Measurements from ENCODE around the gene SLC39A13.

The SLC39A13 gene

DNA sequence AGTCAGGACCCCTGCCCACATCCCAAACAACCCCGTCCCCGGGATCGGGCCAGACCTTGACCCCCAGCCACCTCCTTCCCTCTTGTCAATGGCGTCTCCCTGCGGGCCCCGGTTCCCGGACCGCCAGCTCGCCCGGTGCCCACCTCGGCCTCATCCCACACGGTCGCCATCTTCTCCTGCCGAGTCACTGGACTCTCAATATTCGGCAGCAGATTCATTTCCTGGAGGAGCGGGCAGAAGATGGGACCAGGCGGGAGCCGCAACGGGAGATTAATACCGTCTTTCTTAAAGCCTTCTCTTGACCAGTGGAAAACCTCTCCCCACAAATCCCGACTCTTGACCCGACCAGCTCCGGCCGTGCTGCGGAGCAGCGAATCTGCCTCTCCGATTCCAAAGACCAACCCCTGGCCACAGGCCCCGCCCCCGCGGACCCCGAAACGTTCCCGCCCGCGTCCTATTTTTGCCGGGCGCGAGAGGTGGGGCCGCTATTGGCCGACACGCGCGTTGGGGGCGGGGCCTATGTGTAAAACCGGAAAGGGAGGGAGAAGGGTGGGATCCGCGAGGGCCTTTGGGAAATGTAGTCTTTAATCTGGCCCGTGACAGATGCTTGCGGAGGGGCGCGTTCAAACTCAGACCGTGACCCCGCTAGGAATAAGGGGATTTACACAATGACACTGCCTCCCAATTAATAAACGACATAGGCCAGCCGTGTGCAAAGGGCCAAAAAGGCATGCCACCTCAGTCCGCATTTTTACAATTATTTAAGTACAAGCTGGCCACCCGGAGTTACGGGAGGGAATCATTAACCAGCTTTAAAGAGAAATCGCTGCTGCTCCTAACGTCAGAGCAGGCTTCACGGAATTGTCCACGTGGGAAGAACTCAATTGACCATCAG lies 17.9 kb downstream of the SLC39A13 start, which contains the start of gene PSMC3:
PSMC3 (minus strand) TSS at position 378 of the 895 bp plus-strand sequence; CDS start at position 218, 160 bp downstream.
- DNase-seq (ENCODE audit: low read depth in 2 of 2), result peak; percentile 97 to 98
- TF ChIP-seq, protein P1, sequence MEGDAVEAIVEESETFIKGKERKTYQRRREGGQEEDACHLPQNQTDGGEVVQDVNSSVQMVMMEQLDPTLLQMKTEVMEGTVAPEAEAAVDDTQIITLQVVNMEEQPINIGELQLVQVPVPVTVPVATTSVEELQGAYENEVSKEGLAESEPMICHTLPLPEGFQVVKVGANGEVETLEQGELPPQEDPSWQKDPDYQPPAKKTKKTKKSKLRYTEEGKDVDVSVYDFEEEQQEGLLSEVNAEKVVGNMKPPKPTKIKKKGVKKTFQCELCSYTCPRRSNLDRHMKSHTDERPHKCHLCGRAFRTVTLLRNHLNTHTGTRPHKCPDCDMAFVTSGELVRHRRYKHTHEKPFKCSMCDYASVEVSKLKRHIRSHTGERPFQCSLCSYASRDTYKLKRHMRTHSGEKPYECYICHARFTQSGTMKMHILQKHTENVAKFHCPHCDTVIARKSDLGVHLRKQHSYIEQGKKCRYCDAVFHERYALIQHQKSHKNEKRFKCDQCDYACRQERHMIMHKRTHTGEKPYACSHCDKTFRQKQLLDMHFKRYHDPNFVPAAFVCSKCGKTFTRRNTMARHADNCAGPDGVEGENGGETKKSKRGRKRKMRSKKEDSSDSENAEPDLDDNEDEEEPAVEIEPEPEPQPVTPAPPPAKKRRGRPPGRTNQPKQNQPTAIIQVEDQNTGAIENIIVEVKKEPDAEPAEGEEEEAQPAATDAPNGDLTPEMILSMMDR (IDR thresholded peaks at IDR 0.05; ENCODE audit: low read depth, low read length), result no peak
- peak within 1 kb of the TSS; percentile 92 to 94 for H3K4me3 ChIP-seq (replicated peaks in 1 of 2; ENCODE audit: low read depth in 2 of 2, low read length in 2 of 2)

DNA sequence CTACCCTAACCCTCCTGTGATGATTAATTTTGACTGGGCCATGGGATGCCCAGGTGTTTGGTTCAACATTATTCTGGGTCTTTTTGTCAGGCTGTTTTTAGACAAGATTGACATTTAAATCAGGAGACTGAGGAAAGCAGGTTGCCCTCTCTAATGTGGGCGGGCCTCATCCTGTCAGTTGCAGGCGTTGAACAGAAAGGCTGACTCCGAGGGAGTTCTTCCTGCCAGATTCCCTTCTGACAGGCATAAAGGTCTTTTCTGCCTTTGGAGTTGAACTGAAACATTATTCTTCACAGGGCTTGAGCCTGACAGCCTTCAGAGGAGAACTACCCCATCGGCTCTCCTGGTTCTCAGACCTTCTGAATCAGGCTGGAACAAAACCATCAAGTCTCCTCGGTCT lies 22.1 kb downstream of the SLC39A13 start:
- no peak for DNase-seq (ENCODE audit: low read depth in 2 of 2)
- TF ChIP-seq, protein P1 (IDR thresholded peaks at IDR 0.05; ENCODE audit: low read depth, low read length), result no peak
- H3K4me3 ChIP-seq (replicated peaks in 1 of 2; ENCODE audit: low read depth in 2 of 2, low read length in 2 of 2), result no peak overlapping the region

DNA sequence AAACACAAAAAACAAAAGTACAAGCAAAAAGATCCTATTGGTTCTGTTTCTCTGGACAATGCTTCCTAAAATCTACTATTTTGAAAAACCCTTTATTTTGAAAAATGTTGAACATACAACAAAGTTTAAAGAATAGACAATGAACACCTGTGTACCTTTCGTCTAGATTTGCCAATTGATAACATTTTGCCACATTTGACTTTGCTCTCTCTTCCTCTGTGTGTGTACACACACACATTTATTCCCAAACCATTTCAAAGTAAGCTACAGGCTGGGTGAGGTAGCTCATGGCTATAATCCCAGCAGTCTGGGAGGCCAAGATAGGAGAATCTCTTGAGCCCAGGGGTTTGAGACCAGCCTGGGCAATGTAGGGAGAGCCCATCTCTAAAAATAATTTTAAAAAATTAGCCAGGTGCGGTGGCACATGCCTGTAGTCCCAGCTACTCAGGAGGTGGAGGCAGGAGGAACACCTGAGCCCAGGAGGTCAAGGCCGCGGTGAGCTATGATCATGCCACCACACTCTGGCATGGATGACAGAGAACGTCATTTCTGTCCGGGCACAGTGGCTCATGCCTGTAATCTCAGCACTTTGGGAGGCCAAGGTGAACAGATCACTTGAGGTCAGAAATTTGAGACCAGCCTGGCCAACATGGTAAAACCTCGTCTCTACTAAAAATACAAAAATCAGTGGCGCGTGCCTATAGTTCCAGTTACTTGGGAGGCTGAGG lies 23.1 kb downstream of the SLC39A13 start:
- TF ChIP-seq, protein P1 (IDR thresholded peaks at IDR 0.05; ENCODE audit: low read depth, low read length), result no peak
- H3K4me3 ChIP-seq (replicated peaks in 1 of 2; ENCODE audit: low read depth in 2 of 2, low read length in 2 of 2), result no peak overlapping the region
- DNase-seq (ENCODE audit: low read depth in 2 of 2), result no peak

DNA sequence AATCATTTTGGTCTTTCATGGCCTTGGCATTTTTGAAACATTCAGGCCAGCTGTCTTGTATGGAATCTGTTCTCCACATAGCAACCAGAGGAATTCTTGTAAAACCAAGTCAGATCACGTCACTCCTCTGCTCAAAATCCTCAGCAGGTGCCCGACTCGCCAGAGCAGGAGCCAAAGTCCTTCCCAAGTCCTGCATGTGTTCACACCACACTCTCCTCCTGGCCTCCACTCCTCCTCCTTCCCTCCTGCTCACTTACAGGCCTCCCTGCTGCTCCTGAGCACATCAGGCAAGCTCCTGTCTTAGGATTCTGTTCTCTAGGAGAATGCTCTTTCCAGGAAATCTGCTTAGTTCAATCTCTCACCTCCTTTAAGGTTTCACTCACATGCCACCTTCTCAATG lies 24.8 kb downstream of the SLC39A13 start:
- no peak overlapping the region for H3K4me3 ChIP-seq (replicated peaks in 1 of 2; ENCODE audit: low read depth in 2 of 2, low read length in 2 of 2)
- TF ChIP-seq, protein P1 (IDR thresholded peaks at IDR 0.05; ENCODE audit: low read depth, low read length), result no peak
- no peak for DNase-seq (ENCODE audit: low read depth in 2 of 2)

DNA sequence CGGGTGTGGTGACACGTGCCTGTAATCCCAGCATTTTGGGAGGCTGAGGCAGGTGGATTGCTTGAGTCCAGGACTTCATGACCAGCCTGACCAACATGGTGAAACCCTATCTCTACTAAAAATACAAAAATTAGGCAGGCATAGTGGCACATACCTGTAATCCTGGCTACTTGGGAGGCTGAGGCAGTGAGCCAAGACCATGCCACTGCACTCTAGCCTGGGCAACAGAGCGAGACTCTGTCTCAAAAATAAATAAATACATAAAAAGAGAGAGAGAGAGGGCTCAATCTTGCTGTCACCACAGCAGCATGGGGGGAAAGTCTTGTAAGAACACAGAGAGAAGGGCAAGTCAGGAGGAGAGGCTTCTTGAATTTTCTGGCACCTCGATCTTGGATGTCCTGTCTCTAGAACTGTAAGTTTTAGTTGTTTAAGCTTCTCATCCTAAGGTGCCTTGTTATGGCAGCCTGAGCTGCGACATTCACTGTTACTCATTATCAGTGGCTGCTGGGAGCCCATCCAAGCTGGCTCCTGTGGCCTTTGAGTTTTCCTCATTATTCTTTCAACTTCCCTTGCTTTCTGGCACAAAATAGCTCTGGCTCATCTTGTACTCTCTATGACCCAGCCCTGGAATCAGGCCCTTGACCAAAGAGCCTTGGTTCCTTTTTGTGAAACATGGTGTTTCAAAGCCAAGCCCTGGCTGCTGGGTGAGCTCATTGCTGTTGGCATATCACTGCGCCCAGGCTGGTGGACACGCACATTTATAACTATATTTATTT lies 25.8 kb downstream of the SLC39A13 start:
- no peak overlapping the region for H3K4me3 ChIP-seq (replicated peaks in 1 of 2; ENCODE audit: low read depth in 2 of 2, low read length in 2 of 2)
- peak; percentile 57 to 75 for DNase-seq (ENCODE audit: low read depth in 2 of 2)
- TF ChIP-seq, protein P1 (IDR thresholded peaks at IDR 0.05; ENCODE audit: low read depth, low read length), result no peak

DNA sequence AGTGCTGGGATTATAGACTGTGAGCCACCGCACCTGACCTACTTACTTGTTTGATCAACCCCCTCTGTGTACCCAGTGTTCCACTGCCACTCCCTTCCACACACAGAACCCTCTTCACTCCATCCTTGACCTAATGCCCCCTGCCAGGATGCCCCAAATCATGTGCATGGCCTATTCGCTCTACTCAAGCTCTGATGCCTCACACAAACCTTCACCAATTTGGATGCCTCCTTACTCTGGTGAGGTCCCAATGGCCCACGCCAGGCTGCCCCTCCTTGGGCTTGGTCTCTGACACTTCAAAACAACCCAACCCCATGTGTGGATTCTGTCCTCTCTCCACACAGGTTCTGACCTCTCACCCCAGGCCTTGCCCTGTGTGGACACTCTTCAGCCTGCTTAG lies 27.3 kb downstream of the SLC39A13 start:
- TF ChIP-seq, protein P1 (IDR thresholded peaks at IDR 0.05; ENCODE audit: low read depth, low read length), result no peak
- DNase-seq (ENCODE audit: low read depth in 2 of 2), result no peak
- H3K4me3 ChIP-seq (replicated peaks in 1 of 2; ENCODE audit: low read depth in 2 of 2, low read length in 2 of 2), result no peak overlapping the region

Measured in cardiac fibroblast (primary cell).